H1 (cell line): ENCODE results near the gene FPGS.

Source experiments
- BRCA1 ChIP-seq: IDR thresholded peaks from 2 replicates; pipeline ENCODE4 v1.6.1; 2012; ENCODE audit warnings: low read depth, low read length, improper control_type of control experiment
- CEBPB ChIP-seq: IDR thresholded peaks from 2 replicates; pipeline ENCODE4 v1.6.1; 2012; ENCODE audit warnings: low read depth, low read length
- CTCF ChIP-seq, 3 experiments: IDR thresholded peaks; 1 replicate in 2 of 3; 2 replicates in 1 of 3; pipeline versions ENCODE4 v1.5.1 to v1.6.1; 2011; ENCODE audit warnings: low read length in 3 of 3, mild to moderate bottlenecking in 3 of 3, inconsistent platforms in 2 of 3, low read depth in 1 of 3, moderate library complexity in 1 of 3; ENCODE audit not compliant: insufficient read depth in 1 of 3; ENCODE audit errors: control extremely low read depth in 1 of 3
- JUN ChIP-seq: IDR thresholded peaks from 2 replicates; pipeline ENCODE4 v1.6.1; 2011; ENCODE audit warnings: low read depth, mild to moderate bottlenecking, improper control_type of control experiment, low read length
- POLR2A ChIP-seq, 2 experiments: IDR thresholded peaks; 1 replicate in 1 of 2; 2 replicates in 1 of 2; pipeline ENCODE4 v1.6.1; 2011; ENCODE audit warnings: low read depth in 2 of 2, low read length in 2 of 2, mild to moderate bottlenecking in 2 of 2; ENCODE audit errors: control extremely low read depth in 1 of 2
- POLR2AphosphoS5 ChIP-seq: IDR thresholded peaks from 2 replicates; pipeline ENCODE4 v1.6.1; 2011; ENCODE audit warnings: low read depth, low read length
- RBBP5 ChIP-seq: IDR thresholded peaks from 2 replicates; pipeline ENCODE4 v1.7.1; 2012; ENCODE audit warnings: low read depth, mild to moderate bottlenecking, inconsistent platforms, low read length, moderate library complexity, borderline replicate concordance
- RXRA ChIP-seq: IDR thresholded peaks from 2 replicates; pipeline ENCODE4 v1.6.1; 2011; ENCODE audit warnings: low read depth, mild to moderate bottlenecking, low read length, moderate library complexity; ENCODE audit not compliant: insufficient read depth
- SIX5 ChIP-seq: IDR thresholded peaks from 2 replicates; pipeline ENCODE4 v1.6.1; 2011; ENCODE audit warnings: mild to moderate bottlenecking, low read depth, low read length
- SP1 ChIP-seq: IDR thresholded peaks from 2 replicates; pipeline ENCODE4 v1.6.1; 2011; ENCODE audit warnings: low read depth, low read length
- TAF1 ChIP-seq: IDR thresholded peaks from 2 replicates; pipeline ENCODE4 v1.6.1; 2011; ENCODE audit warnings: mild to moderate bottlenecking, low read depth, low read length
- TEAD4 ChIP-seq: IDR thresholded peaks from 2 replicates; pipeline ENCODE4 v1.6.1; 2012; ENCODE audit warnings: low read depth, low read length, inconsistent platforms, mixed read lengths
- USF2 ChIP-seq: IDR thresholded peaks from 2 replicates; pipeline ENCODE4 v1.6.1; 2011; ENCODE audit warnings: low read length, improper control_type of control experiment

- no peak for TF ChIP-seq CEBPB
- TF ChIP-seq CTCF (IDR thresholded peaks at IDR 0.05; ENCODE audit: control extremely low read depth in 1 of 3, insufficient read depth in 1 of 3, low read depth in 1 of 3, low read length in 3 of 3) = no peak
- no peak for TF ChIP-seq RXRA
- TF ChIP-seq SIX5 = no peak
- no peak for TF ChIP-seq POLR2A (IDR thresholded peaks at IDR 0.05; ENCODE audit: control extremely low read depth in 1 of 2, low read depth in 2 of 2, low read length in 2 of 2)
- TF ChIP-seq JUN = no peak
- no peak for TF ChIP-seq RBBP5
- no peak for TF ChIP-seq USF2
- TF ChIP-seq TAF1 = no peak
- no peak for TF ChIP-seq TEAD4
- no peak for TF ChIP-seq POLR2AphosphoS5
- TF ChIP-seq SP1 = no peak
- TF ChIP-seq BRCA1 = no peak
These were observed 35.8 kb downstream of the FPGS start for GRCh38 chr9:127838375-127839078.
